Erythroblast (primary cell): ENCODE data around the gene PARD3.
A peak's percentile ranks its signal among the peaks of the same experiment; 100 is the strongest.
"Not testable (repeated sequence)": the region's sequence is repeated elsewhere in the genome, so short reads cannot be mapped to it uniquely, and the experiment has no call there.

ENCODE experiments used
- DNase-seq, 2 experiments: peaks; one replicate each; lab custom pipeline; 2025; lab: John Stamatoyannopoulos, UW
- GATA1 ChIP-seq: IDR thresholded peaks from 2 replicates; pipeline ENCODE4 v1.6.1; 2011; ENCODE audit warnings: low read depth, mild to moderate bottlenecking, control low read depth, low read length, moderate library complexity
- POLR2A ChIP-seq: IDR thresholded peaks from 2 replicates; pipeline ENCODE4 v1.6.1; 2011; ENCODE audit warnings: mild to moderate bottlenecking, low read length

Gene PARD3

GRCh38 chr10:34760606-34761005 lies 54.5 kb downstream of the PARD3 start:
- TF ChIP-seq GATA1 (no peak), POLR2A (no peak)
- DNase-seq: no peak

GRCh38 chr10:34759837-34760215 lies 55.3 kb downstream of the PARD3 start:
- no peak for DNase-seq
- TF ChIP-seq GATA1: no peak
- no peak for TF ChIP-seq POLR2A

GRCh38 chr10:34759161-34759836 lies 55.8 kb downstream of the PARD3 start:
- DNase-seq: no peak
- TF ChIP-seq POLR2A (no peak), GATA1 (no peak)

- TF ChIP-seq GATA1: no peak
- no peak for TF ChIP-seq POLR2A
Measured at GRCh38 chr10:34758447-34758996, 56.6 kb downstream of the PARD3 start.

GRCh38 chr10:34757933-34758332 lies 57.2 kb downstream of the PARD3 start:
- DNase-seq: no peak
- TF ChIP-seq POLR2A: no peak
- no peak for TF ChIP-seq GATA1

More at GRCh38 chr10:34758447-34758996, 56.6 kb downstream of the PARD3 start:
- DNase-seq: peak; percentile 60 to 63

- not testable (repeated sequence) for DNase-seq
Measured at GRCh38 chr10:34757181-34757580, 57.9 kb downstream of the PARD3 start.

GRCh38 chr10:34756584-34756983 lies 58.5 kb downstream of the PARD3 start:
- no peak for DNase-seq
- no peak for TF ChIP-seq GATA1

- TF ChIP-seq POLR2A: no peak
- no peak for TF ChIP-seq GATA1
- DNase-seq: no peak
Measured at GRCh38 chr10:34753014-34753757, 61.9 kb downstream of the PARD3 start.

- no peak for TF ChIP-seq POLR2A
- TF ChIP-seq GATA1: no peak
Measured at GRCh38 chr10:34751272-34751671, 63.8 kb downstream of the PARD3 start.

GRCh38 chr10:34750795-34751194 lies 64.3 kb downstream of the PARD3 start:
- peak; percentile 47 to 71 for DNase-seq

More at GRCh38 chr10:34751272-34751671, 63.8 kb downstream of the PARD3 start:
- peak; percentile 45 to 71 for DNase-seq

GRCh38 chr10:34748767-34749166 lies 66.3 kb downstream of the PARD3 start:
- TF ChIP-seq GATA1 (no peak), POLR2A (no peak)
- peak; percentile 7 to 53 for DNase-seq

- no peak for DNase-seq
- TF ChIP-seq GATA1 (no peak), POLR2A (no peak)
Measured at GRCh38 chr10:34748357-34748756, 66.7 kb downstream of the PARD3 start.

- DNase-seq: no peak
- TF ChIP-seq POLR2A (no peak), GATA1 (no peak)
Measured at GRCh38 chr10:34746094-34746493, 69.0 kb downstream of the PARD3 start.

- TF ChIP-seq POLR2A (no peak), GATA1 (no peak)
- DNase-seq: no peak
Measured at GRCh38 chr10:34745244-34745643, 69.9 kb downstream of the PARD3 start.

GRCh38 chr10:34744590-34744989 lies 70.5 kb downstream of the PARD3 start:
- TF ChIP-seq POLR2A: no peak
- TF ChIP-seq GATA1: no peak
- peak in 1 of 2 experiments; percentile 15 for DNase-seq

GRCh38 chr10:34743814-34744213 lies 71.3 kb downstream of the PARD3 start:
- no peak for TF ChIP-seq GATA1
- TF ChIP-seq POLR2A: no peak
- DNase-seq: no peak
